Astrocyte of the cerebellum (primary cell): ENCODE results near the gene CDC42BPA.

Experiments used
- DNase-seq: peaks from one replicate; pipeline ENCODE4 v3.0.0-alpha.2; 2011; ENCODE audit warnings: low read depth
- H3K4me3 ChIP-seq: 2 replicates; pipeline ENCODE4 v1.5.1; 2011; ENCODE audit warnings: mild to moderate bottlenecking, low read depth, low read length, moderate library complexity
- in situ Hi-C: cut with HindIII; loops from 2 replicates; pipeline ENCODE4 v1.10.0; 2017; ENCODE audit warnings: low sequenced_read_pairs
- TF ChIP-seq, protein P1 (sequence below): IDR thresholded peaks from 2 replicates; pipeline ENCODE4 v1.5.1; 2012; ENCODE audit warnings: low read length, low read depth, moderate library complexity, mild to moderate bottlenecking; ENCODE audit errors: missing control alignments

CDC42BPA gene

DNA sequence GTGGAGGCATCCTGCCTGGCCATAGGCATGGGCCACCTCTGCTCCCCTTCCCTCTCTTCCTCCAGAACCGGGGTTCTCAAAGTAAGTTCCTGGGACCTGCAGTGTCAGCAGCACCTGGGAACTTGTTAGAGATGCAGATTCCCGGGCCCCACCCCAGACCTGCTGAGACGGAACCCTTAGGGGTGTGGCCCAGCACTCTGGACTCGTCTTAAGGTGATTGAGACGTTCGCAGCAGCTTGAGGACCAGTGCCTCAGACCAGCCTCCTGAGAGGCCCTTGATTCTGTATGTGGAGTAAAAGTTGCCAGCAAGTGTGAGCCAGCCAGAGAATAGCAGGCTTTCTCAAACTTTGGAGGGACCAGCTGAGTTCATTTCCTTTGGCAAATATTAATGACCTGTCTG is 364.0 kb downstream of the CDC42BPA start:
- TF ChIP-seq, protein P1, sequence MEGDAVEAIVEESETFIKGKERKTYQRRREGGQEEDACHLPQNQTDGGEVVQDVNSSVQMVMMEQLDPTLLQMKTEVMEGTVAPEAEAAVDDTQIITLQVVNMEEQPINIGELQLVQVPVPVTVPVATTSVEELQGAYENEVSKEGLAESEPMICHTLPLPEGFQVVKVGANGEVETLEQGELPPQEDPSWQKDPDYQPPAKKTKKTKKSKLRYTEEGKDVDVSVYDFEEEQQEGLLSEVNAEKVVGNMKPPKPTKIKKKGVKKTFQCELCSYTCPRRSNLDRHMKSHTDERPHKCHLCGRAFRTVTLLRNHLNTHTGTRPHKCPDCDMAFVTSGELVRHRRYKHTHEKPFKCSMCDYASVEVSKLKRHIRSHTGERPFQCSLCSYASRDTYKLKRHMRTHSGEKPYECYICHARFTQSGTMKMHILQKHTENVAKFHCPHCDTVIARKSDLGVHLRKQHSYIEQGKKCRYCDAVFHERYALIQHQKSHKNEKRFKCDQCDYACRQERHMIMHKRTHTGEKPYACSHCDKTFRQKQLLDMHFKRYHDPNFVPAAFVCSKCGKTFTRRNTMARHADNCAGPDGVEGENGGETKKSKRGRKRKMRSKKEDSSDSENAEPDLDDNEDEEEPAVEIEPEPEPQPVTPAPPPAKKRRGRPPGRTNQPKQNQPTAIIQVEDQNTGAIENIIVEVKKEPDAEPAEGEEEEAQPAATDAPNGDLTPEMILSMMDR = no peak
- no peak for DNase-seq
- in situ Hi-C loops = no loop called here
- no peak overlapping the region for H3K4me3 ChIP-seq

DNA sequence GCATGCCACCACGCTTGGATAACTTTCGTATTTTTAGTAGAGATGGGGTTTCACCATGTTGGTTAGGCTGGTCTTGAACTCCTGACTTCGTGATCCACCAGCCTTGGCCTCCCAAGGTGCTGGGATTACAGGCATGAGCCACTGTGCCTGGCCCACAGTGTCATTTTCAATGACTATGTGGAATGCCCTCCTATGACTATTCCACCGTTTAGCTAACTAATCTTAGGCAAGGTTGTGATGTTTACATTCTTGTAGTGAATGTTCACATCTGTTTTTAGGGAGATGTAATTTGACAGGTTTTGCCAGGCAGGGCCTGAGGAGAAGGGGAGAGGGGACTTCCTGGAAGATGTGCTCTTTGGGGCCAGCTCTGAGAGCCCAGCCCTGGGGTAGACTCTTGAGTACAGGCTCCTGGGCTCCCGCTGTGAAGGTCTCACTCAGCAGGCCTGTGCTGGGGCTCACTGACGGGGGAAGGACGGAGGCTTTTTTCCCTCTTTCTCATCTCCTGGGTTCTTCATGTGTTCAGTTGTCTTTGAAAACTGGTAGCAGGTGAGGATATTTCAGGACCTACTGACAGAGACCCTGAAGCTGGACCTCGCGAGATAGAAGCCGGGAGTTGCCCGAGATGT is 365.0 kb downstream of the CDC42BPA start:
- H3K4me3 ChIP-seq = no peak overlapping the region
- no peak for DNase-seq
- TF ChIP-seq, protein P1 = no peak
- in situ Hi-C loops = no loop called here

DNA sequence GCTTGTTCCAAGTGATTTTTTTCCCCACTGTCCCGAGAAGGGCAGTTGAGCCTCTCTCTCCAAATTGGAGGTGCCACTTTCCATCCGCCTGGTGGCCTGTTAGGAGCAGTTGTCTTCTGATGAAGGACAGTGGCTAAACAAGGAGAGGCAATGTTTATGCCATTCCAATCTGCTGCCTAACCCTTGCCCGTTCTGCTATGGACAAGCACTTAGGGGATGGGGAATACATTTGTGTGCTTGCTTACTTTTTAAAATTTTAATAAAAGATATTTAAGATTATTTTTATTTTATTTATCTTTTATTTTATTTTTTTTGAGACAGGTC is 366.2 kb downstream of the CDC42BPA start:
- H3K4me3 ChIP-seq = no peak overlapping the region
- no peak for DNase-seq
- in situ Hi-C loops = no loop called here
- TF ChIP-seq, protein P1 = no peak

DNA sequence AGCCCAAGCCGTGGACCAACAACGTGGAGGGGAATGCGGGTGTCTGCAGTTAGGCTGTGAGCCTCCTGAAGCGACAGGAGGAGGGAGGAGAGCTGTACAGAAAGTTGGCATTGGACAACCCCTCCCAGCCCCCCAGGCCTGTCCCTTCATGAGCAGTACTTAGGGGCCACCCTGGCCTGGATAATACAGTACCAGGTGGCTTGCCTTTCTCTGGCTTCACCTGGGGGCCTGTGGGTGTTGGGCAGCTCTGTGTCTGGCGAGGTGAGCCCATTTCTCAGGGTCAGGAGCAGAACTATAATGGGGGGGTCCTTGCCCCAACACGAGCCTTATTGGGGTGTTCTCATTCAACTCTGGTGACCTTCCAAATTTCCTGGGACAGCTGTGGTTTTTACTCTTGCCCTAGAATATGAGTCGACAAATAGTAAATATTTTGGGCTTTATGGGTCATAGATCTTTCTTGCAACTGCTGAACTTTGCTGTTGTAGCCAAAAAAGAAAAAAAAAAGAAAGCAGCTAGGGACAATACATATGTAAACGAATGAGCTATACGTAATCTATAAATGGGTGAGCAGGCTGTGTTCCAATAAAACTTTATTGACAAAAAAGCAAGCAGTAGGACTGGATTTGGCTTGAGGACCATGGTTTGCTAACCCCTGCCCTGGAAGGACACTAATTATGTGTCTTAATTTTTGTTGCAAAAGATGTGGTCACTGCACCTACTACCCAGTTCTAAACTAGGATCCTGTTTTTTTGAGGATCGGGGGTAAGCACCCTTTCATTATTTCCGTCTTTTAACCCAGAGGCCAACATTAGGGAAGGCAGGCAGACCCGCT is 366.8 kb downstream of the CDC42BPA start:
- H3K4me3 ChIP-seq = no peak overlapping the region
- DNase-seq = no peak
- TF ChIP-seq, protein P1 = no peak
- in situ Hi-C loops = no loop called here

DNA sequence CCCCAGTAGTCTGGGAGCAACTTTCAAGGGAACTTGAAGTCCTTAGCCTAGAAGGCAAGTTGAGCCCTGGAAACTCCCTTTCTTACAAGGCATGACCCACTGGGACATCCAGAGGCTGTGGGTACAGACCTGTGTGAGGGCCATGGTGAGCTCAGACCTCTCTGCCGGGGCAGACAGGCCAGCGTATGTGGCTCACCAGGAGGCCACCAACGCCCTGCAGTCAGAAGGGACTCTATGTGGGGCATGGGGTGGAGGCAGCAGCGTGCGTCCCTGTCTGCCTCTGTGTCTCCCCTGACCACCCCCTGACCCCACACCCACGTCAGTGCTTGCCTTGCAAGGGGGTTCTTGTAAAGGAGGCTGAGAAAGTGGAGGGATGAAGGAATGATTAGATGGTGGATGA is 367.4 kb downstream of the CDC42BPA start:
- TF ChIP-seq, protein P1 = no peak
- H3K4me3 ChIP-seq = no peak overlapping the region
- DNase-seq = no peak
- in situ Hi-C loops = no loop called here

DNA sequence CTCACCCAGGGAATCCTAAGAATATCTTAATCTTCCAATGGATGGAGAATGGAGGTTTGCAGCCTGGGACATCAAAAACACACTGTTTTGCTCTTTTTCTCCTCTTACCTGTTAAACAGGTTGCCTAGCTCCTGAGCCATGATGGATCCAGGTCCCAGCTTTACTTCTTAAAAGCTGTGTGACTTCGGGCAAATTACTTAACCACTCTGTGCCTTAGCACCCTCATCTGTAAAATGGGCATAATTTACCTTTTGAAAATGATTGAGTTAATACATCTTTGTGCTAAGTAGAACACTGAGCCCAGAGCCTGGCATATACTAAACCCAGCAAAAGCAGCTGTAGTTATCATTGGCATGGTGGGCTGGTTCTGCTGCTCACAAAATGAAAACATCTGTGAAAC is 368.0 kb downstream of the CDC42BPA start:
- H3K4me3 ChIP-seq = no peak overlapping the region
- TF ChIP-seq, protein P1 = no peak
- DNase-seq = no peak
- in situ Hi-C loops = no loop called here
